Measurements from ENCODE around the gene MORC4.

DNA sequence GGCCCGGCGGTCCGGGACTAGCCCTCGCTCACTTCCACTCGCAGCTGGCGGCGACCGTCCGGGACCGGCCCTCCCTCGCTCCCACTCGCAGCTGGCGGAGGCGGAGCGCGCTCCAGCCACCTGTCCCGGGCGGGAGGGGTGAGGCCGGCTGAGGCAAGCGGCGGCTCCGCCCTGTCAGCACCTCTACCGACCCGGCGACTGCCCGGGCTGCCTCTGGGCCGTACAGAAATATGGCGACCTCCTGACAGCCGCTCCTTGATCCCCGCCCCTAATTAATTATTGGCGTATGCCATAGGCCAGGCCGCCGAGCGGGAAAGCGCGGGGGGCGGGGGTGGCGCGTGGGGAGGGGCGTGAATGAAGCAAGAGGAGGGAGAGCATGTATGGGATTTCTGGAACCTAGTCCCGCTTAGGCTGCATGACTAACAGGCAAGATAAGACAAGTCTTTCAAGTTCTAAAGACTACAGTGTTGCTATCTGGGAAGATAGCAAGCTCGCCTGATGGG is at the start of gene MORC4:
- TF ChIP-seq, protein P1, sequence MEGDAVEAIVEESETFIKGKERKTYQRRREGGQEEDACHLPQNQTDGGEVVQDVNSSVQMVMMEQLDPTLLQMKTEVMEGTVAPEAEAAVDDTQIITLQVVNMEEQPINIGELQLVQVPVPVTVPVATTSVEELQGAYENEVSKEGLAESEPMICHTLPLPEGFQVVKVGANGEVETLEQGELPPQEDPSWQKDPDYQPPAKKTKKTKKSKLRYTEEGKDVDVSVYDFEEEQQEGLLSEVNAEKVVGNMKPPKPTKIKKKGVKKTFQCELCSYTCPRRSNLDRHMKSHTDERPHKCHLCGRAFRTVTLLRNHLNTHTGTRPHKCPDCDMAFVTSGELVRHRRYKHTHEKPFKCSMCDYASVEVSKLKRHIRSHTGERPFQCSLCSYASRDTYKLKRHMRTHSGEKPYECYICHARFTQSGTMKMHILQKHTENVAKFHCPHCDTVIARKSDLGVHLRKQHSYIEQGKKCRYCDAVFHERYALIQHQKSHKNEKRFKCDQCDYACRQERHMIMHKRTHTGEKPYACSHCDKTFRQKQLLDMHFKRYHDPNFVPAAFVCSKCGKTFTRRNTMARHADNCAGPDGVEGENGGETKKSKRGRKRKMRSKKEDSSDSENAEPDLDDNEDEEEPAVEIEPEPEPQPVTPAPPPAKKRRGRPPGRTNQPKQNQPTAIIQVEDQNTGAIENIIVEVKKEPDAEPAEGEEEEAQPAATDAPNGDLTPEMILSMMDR (IDR thresholded peaks at IDR 0.05; ENCODE audit: borderline replicate concordance, extremely low read depth, low read length, poor library complexity, severe bottlenecking) = no peak
- no peak for TF ChIP-seq EZH2 (IDR thresholded peaks at IDR 0.05; ENCODE audit: borderline replicate concordance, low read depth, low read length, severe bottlenecking)

All from DND-41 (cell line).